HG02970 (cell line): ENCODE measurements around the gene ADH1A.
"Not testable (repeated sequence)": the region's sequence is repeated elsewhere in the genome, so short reads cannot be mapped to it uniquely, and the experiment has no call there.

Source experiments
- ATAC-seq: cut with Tn5 transposase; IDR thresholded peaks from one replicate; pipeline ENCODE4 v1.9.1; 2021; ENCODE audit warnings: mild to moderate bottlenecking, moderate library complexity, moderate number of reproducible peaks; ENCODE audit not compliant: unreplicated experiment, low FRiP score

The ADH1A gene

DNA sequence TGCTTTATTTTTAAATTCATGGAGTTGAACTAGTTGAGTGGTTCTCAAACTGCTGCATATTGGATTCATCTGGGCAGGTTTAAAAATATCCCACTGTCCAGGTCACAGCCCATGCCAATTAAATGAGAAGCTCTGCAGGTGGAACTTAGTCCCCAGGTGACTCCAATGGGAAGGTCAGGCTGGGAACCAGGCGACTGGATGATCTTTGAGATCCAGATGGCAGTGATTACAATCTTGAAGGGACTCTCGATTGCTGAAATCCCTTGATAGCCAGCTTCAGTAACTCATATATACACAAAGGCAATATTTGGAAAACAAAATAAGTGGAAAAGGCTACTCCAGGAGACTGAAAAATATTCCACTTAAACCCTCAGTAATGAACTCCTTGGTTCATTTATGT is 8.1 kb downstream of the ADH1A start:
- no peak for ATAC-seq

DNA sequence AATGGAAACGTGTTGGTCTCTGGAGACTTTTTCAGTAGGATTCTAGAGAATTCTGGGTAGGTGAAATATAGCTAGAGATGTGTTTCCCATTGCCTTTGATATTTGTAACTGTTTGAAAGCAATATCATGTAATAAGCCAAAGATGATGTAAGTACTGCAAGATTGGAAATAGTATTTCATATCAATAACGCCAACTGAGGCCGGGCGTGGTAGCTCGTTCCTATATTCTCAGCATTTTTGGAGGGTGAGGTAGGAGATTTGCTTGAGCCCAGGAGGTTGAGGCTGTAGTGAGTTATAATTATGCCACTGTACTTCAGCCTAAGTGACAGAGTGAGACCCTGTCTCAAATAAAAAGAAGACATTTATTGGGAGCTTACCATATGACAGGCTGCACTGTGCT is 9.5 kb downstream of the ADH1A start:
- ATAC-seq, result no peak

DNA sequence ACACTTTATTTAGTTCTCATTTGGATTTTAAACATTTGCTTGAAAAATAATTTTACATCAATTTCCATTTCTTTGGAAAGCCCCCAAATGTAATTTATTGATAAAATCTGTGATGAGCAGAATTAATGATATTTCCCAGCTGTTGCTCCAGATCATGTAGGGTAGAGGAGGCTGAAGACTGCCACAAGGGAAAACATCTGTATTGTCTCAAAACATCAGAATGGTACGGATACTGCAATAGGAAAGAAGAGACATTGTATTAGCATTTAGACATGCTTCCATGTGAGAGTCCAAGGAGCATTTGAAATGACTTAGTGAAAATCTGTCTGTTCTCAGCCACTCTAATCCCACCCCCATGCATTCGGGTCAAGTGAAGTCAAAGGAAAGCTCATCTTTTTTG is 14.4 kb downstream of the ADH1A start:
- no peak for ATAC-seq

DNA sequence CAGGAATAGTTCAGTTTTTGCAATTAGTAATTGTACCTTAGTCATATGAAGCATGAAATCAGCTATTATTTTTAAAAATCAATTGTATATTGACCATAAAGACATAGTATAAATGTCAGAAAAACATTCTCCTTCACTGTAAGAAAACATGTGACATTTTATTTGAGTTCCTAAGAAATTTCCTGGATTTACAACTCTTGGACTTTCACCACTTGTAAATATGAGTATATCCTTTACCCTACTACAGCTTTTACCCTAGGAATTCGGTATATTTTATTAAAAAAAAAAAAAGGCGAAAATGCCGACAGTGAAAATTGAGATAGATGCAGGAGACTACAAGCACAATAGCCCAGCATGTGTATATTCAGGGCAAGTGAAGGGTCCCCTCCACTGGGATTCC is 14.9 kb downstream of the ADH1A start:
- no peak for ATAC-seq

DNA sequence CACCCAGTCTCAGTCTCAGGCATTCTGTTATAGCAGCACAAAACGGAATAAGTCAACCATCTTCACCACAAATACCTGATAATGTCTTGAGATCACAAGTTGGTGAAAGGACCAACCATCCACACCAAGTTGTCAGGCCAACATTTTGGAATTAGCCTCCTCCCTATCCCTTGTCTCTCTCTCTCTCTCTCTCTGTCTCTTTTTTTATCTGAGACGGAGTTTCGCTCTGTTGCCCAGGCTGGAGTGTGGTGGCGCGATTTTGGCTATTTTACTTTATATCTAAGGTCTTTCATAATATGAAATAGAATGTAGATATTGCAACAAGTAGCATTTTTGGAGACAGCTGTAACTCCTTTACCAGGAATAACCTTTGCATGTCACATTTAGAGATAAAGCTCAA is 15.7 kb downstream of the ADH1A start:
- ATAC-seq, result no peak

DNA sequence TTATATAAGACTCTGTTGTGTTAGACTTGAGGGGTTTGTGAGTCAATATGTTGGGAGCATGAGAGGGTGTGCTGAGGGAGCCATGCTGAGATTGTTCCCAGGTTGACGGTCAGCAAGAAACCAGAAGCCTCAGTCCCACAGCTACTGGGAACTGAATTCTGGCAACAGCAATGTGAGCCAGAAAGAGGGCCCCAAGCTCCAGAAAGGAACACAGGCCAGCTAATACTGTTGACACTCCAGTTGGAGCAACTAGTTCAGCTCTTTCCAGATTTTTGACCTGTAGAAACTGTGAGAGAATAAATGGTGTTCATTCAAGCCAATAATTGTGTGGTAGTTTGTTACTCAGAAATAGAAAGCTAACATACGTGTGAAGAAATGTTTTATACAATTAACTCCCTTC is 17.1 kb downstream of the ADH1A start:
- no peak for ATAC-seq

DNA sequence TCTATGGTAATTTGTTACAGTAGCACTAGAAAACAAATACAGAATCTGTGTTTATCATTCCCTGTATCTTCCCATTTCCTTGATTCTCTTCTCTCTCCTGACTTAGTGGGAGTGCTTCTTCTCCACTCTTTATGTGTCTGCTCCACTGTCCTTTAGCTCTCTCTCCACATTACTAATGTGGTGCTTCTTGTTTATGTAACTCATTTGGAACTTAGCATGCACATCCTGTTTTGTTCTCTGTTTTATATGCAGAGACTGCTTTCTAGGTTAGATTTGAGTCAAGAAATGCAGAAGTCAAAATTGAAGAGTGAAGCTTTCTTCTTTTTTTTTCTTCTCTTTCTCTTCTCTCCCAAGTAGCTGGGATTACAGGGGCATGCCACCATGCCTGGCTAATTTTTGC is 25.9 kb downstream of the ADH1A start:
- no peak for ATAC-seq

DNA sequence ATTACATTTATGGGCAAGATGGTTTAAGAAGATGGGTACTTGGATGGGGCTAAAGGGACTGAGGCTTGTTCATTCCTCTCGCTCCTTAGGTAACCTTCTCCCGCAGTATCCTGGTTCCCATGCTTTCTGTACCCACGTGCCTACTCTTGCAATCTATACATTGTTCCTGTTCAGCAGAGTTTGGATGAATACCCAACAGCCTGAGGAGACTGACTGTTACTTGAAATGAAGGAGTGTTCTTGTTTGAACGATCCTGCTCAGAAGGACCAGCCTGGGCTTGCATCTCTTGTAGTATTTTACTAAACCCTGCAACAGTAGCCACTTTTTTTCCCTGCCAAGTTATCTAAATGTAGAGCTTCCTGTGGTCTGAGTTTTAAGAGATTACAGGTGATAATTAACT is 38.0 kb downstream of the ADH1A start:
- no peak for ATAC-seq

DNA sequence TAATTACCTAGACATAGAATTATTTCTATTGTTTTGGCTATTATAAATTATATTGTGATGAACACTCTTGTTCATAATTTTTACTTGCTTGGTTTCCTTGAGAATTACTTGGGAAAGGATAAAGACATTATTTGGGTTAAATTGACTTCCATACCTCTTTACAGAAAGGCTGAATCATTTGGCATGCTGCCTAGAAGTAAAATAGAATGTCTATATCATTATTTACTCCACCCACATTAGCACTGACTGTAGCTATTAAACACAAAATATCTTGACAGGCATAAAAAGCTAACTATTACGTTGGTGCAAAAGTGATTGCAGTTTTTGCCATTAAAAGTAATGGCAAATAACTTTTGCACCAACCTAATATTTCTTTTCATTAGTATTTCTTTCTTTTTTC is 42.1 kb downstream of the ADH1A start:
- no peak for ATAC-seq

DNA sequence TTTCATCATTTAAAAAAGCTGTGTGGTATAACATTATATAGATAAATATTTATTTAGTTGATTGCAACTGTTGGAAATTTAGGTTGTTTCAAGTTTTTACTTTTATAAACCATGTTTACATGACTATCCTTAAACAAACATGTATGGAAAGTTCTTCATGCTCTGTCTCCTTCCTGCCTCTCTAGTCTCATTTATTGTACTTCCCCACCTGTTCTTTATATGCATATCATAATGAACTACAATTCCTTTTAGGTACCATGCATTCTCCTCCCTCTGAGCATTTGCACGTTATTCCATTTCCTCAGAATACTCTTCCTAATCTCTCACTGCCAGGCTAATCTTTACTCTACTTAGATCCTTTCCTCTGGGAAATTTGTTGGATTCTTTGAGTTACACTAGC is 54.8 kb downstream of the ADH1A start:
- ATAC-seq, result no peak

DNA sequence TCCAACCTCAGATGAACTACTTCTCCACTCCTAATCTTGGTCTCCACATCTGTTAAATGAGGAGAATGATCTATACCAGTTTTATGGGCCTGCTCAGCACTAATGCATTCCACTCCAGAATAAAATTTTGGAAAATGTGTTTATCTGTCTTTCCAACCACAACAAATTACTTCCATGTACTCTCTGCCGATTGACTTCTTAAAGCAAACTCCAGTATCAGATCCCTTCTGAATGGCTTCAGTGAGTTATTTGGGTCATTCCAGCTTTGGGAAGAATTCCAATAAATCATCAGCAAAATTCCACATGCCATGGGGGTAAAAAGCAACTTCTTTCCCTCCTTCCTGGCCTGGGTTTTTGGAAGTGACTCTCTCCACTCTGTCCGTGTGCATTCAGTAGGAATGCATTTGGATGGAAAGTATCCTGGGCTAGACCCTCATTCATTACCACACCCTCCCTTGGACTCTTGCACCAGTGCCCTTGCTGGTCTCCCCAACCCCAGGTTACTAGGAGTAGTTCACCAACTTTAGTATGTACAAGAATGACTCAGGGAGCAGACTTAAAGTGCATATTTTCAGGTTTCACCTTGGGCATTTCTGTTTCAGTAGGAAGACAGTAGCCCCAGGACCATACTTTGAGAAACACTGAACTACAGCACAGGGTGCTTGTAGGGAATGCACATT is 56.3 kb downstream of the ADH1A start:
- no peak for ATAC-seq

DNA sequence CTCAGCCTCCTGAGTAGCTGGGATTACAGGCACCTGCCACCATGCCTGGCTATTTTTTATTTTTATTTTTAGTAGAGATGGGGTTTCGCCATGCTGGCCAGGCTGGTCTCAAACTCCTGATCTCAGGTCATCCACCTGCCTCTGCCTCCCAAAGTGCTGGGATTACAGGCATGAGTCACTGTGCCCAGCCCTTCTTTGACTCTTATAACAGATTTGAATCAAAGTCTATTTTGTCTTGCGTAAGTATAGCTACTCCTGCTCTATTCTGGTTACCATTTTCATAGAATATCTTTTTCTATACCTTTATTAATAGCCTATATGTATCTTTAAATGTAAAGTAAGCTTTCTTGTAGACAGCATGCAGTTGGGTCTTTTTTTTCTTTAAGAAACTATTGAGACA is 57.4 kb downstream of the ADH1A start:
- not testable (repeated sequence) for ATAC-seq

DNA sequence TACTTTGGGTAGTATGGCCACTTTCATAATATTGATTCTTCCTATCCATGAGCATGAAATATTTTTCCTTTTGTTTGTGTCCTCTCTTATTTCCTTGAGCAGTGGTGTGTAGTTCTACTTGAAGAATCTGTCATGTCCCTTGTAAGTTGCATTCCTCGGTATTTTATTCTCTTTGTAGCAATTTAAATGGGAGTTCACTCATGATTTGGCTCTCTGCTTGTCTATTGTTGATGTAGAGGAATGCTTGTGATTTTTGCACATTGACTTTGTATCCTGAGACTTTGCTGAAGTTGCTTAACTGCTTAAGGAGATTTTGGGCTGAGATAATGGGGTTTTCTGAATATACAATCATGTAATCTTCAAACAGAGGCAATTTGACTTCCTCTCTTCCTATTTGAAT is 62.1 kb downstream of the ADH1A start:
- not testable (repeated sequence) for ATAC-seq

DNA sequence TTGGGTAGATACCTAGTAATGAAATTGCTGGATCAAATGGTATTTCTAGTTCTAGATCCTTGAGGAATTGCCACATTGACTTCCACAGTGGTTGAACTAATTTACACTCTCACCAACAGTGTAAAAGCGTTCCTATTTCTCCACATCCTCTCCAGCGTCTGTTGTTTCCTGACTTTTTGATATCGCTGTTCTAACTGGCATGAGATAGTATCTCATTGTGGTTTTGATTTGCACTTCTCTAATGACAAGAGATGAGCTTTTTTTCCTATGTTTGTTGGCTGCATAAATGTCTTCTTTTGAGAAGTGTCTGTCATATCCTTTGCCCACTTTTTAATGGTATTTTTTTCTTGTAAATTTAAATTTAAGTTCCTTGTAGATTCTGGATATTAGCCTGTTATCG is 63.1 kb downstream of the ADH1A start:
- ATAC-seq, result not testable (repeated sequence)
